ENCODE data around the gene ANKRD55. TPM values are rescaled to one million over a fixed set of nuclear protein-coding genes. Genes with fewer than 3 reads are reported as not detected.

ANKRD55 gene
- total RNA-seq, 1 donor from 2014 or later, result 1.4 TPM

DNA sequence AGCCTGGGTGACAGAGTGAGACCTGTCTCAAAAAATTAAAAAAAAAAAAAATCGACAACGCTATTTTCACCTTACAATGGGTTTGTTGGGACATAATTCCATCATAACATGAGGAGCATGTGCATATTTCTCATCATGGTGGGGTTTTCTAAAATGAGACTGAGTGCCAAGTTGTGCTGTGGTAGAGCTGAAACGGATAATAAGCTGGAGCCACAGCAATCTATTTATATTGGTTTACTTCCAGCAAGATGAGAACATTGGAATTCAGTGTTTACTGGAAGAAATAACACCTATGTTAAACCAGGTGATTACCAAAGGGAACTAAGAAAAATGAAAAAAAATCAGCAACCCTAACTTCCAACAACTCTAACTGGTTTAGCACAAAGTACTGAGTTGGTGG is 136.1 kb downstream of the ANKRD55 start:
- H3K4me1 Mint-ChIP-seq (ENCODE audit: low read depth), result peaks cover 49% of the 10 kb centered on the region
- intact Hi-C loops (cut with micrococcal nuclease), result no loop called here
- H3K27me3 Mint-ChIP-seq (ENCODE audit: low read depth), result no peaks in the 10 kb centered on the region
- H3K27ac Mint-ChIP-seq, result no peak overlapping the region
- no peaks in the 10 kb centered on the region for H3K9me3 Mint-ChIP-seq
- DNase-seq (ENCODE audit: low spot score), result no peak
- peaks cover 20% of the 10 kb centered on the region for H3K36me3 Mint-ChIP-seq (ENCODE audit: low read depth)
- no peak overlapping the region for H3K4me3 Mint-ChIP-seq (ENCODE audit: low read depth)

DNA sequence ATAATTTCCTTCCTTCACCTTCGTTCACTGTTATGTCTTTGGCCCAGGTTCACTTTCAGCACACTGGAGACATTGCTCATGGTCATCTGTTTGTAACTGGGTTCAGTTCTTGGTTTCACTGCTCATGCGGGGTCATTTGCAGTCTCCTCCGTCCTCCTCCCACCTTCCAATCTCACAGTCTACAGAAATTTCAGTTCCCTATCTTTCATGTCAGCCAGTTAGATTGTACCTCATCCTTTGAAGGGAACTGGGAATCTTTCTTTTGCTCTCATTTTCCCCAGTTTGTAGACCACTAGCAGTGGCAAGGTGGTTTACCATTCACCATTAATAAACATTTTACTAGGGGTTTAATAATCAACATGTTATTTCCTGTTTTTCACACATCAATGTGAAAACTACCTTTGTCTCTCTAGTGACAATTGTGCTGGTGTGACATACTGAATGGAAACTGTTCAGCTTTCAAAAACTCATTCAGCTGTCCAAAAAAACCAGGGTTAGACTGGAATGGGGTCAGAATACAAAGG is 137.5 kb downstream of the ANKRD55 start:
- Mint-ChIP-seq H3K4me3 (ENCODE audit: low read depth) (no peak overlapping the region), H3K36me3 (ENCODE audit: low read depth) (peaks cover 11% of the 10 kb centered on the region), H3K4me1 (ENCODE audit: low read depth) (peaks cover 53% of the 10 kb centered on the region), H3K27ac (no peak overlapping the region), H3K27me3 (ENCODE audit: low read depth) (no peaks in the 10 kb centered on the region), H3K9me3 (no peaks in the 10 kb centered on the region)
- intact Hi-C loops (cut with micrococcal nuclease), result loop anchor here (2.0 kb wide), 2 partner anchors 57 to 101 kb away; partner anchors contain the start of gene IL6ST
- DNase-seq (ENCODE audit: low spot score), result no peak

- H3K4me3 Mint-ChIP-seq (ENCODE audit: low read depth), result no peak overlapping the region
- H3K9me3 Mint-ChIP-seq, result no peaks in the 10 kb centered on the region
- peaks cover 10% of the 10 kb centered on the region for H3K36me3 Mint-ChIP-seq (ENCODE audit: low read depth)
- H3K27ac Mint-ChIP-seq, result no peak overlapping the region
- DNase-seq (ENCODE audit: low spot score), result no peak
- intact Hi-C loops (cut with micrococcal nuclease), result loop anchor here (1.0 to 5.0 kb wide), 4 partner anchors 14 to 100 kb away; partner anchors contain the start of gene IL6ST
- peaks cover 53% of the 10 kb centered on the region for H3K4me1 Mint-ChIP-seq (ENCODE audit: low read depth)
- H3K27me3 Mint-ChIP-seq (ENCODE audit: low read depth), result no peaks in the 10 kb centered on the region
Observed at GRCh38 chr5:56094579-56095361, 138.4 kb downstream of the ANKRD55 start.

DNA sequence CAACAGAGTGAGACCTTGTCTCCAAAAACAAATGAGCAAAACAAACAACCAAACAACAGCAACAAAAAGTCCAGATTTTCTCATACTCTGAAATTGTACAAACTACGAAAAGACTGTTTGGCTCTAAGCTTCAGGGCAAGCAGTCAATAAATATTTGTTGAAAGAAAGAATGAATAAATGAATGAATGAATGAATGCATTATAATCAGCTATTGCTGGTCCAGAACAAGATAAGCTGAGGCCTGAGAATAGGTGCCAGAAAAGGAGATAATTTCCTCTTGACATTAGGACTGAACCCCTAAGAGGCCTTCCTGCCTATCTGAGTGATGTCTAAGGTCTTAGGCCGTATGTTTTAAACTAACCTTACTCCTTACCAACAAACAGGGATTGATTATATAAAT is 139.2 kb downstream of the ANKRD55 start:
- no peak for DNase-seq (ENCODE audit: low spot score)
- intact Hi-C loops (cut with micrococcal nuclease), result loop anchor here (1.0 to 5.0 kb wide), 4 partner anchors 14 to 99 kb away; partner anchors contain the start of gene IL6ST
- Mint-ChIP-seq H3K27ac (no peak overlapping the region), H3K36me3 (ENCODE audit: low read depth) (peaks cover 7% of the 10 kb centered on the region), H3K4me1 (ENCODE audit: low read depth) (peaks cover 55% of the 10 kb centered on the region), H3K4me3 (ENCODE audit: low read depth) (no peak overlapping the region), H3K27me3 (ENCODE audit: low read depth) (no peaks in the 10 kb centered on the region), H3K9me3 (no peaks in the 10 kb centered on the region)

GRCh38 chr5:56092115-56092514 is 141.0 kb downstream of the ANKRD55 start:
- intact Hi-C loops (cut with micrococcal nuclease), result loop anchor here (5.0 kb wide), 1 partner anchor 35 kb away; no protein-coding TSS in a partner anchor
- Mint-ChIP-seq H3K4me1 (ENCODE audit: low read depth) (peaks cover 56% of the 10 kb centered on the region), H3K4me3 (ENCODE audit: low read depth) (no peak overlapping the region), H3K36me3 (ENCODE audit: low read depth) (no peaks in the 10 kb centered on the region), H3K9me3 (no peaks in the 10 kb centered on the region), H3K27me3 (ENCODE audit: low read depth) (no peaks in the 10 kb centered on the region), H3K27ac (no peak overlapping the region)
- no peak for DNase-seq (ENCODE audit: low spot score)

DNA sequence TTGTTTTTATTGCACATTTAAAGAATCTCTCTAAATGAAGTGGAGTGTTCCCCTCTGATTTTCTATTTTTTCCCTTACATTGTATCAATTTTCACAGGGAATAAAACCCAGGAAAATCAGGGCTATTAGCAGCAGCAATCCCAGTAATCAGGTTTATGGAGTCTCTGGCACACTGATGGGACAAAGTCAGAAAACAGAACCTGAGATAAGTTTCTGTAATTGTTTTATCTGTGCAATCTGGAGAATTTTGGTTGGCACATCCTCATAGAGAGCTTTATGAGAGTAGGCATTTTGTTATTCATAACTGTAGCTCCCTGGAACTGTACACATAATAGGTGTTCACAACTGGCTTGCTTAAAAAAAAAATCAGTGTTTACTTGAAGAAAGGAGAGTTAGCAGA is 141.5 kb downstream of the ANKRD55 start:
- Mint-ChIP-seq H3K4me3 (ENCODE audit: low read depth) (no peak overlapping the region), H3K36me3 (ENCODE audit: low read depth) (no peaks in the 10 kb centered on the region), H3K4me1 (ENCODE audit: low read depth) (peaks cover 56% of the 10 kb centered on the region), H3K27ac (no peak overlapping the region), H3K27me3 (ENCODE audit: low read depth) (no peaks in the 10 kb centered on the region), H3K9me3 (no peaks in the 10 kb centered on the region)
- intact Hi-C loops (cut with micrococcal nuclease), result loop anchor here (5.0 kb wide), 1 partner anchor 34 kb away; no protein-coding TSS in a partner anchor
- no peak for DNase-seq (ENCODE audit: low spot score)

DNA sequence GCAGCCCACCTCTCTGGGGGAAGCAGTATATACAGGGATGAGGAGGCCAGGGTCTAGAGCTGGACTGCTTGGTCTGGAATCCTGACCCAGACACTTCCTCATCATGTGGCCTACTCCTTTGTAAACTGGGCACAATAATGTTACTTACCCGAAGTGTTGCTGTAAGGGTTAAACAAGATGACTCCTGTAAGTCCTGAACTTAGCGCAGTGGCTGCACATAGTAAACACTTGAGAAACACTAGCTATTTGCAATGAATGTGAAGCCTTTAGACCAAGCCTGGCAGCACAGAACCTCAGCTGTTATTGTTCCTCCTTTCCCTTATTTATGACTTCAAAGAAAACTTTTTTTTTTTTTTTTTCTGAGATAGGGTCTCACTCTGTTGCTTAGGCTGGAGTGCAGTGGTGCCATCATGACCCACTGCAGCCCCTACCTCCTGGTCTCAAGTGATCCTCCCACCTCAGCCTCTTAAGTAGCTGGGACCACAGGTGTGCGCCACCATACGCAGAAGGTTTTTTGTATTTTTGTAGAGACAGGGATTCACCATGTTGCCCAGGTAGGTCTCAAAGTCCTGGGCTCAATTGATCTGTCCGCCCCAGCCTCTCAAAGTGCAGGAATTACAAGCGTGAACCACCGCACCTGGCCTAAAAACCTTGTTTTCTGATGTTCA is 142.2 kb downstream of the ANKRD55 start:
- Mint-ChIP-seq H3K4me3 (ENCODE audit: low read depth) (no peak overlapping the region), H3K4me1 (ENCODE audit: low read depth) (peaks cover 56% of the 10 kb centered on the region)

DNA sequence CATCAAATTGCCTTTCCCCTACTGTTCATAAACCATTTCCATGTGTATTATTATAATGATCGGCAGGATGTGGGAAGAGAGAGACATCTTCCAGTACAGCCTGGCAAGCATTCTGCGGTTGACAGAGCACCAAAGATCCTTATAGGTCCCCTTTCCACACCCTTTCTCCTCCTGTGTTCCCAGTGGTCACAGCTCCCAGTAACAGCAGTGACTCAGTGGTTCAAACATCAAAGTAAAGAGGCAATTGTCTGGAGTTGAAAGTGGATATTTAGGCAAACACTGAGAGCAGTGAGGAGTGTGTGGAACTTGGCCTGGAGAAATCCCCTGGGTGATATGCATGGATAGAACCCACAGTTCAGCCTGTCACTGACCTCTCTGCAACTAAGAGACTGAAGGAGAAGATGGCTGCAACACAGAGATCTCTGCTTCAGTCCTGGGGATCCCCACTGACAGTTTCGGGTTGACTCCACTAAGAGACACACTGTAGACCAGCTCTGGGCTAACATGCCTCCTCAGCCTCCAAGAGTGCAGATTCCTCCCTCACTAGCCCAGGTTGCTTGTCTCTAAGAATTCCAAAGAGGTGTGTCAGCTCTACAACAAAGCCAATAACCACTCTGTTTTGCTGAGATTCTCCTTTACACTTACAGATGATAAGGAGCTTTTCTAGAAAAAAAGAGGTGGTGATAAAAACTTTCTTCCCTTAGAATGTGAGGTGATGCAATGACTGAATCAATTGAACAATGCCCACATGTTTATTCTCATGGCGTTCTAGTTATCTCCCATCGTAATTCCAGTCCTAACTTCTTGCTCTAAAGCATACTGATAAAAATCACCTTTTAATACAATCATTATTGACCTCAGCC is 143.9 kb downstream of the ANKRD55 start:
- Mint-ChIP-seq H3K4me3 (ENCODE audit: low read depth) (no peak overlapping the region), H3K9me3 (no peaks in the 10 kb centered on the region), H3K27me3 (ENCODE audit: low read depth) (no peaks in the 10 kb centered on the region), H3K4me1 (ENCODE audit: low read depth) (peaks cover 46% of the 10 kb centered on the region), H3K27ac (peak overlapping the region; percentile 47), H3K36me3 (ENCODE audit: low read depth) (no peaks in the 10 kb centered on the region)
- no peak for DNase-seq (ENCODE audit: low spot score)
- intact Hi-C loops (cut with micrococcal nuclease), result no loop called here

More for the DNA sequence above, 142.2 kb downstream of the ANKRD55 start:
- DNase-seq (ENCODE audit: low spot score), result no peak
- Mint-ChIP-seq H3K27me3 (ENCODE audit: low read depth) (no peaks in the 10 kb centered on the region), H3K9me3 (no peaks in the 10 kb centered on the region), H3K27ac (no peak overlapping the region), H3K36me3 (ENCODE audit: low read depth) (no peaks in the 10 kb centered on the region)
- intact Hi-C loops (cut with micrococcal nuclease), result loop anchor here (5.0 kb wide), 1 partner anchor 34 kb away; no protein-coding TSS in a partner anchor

DNA sequence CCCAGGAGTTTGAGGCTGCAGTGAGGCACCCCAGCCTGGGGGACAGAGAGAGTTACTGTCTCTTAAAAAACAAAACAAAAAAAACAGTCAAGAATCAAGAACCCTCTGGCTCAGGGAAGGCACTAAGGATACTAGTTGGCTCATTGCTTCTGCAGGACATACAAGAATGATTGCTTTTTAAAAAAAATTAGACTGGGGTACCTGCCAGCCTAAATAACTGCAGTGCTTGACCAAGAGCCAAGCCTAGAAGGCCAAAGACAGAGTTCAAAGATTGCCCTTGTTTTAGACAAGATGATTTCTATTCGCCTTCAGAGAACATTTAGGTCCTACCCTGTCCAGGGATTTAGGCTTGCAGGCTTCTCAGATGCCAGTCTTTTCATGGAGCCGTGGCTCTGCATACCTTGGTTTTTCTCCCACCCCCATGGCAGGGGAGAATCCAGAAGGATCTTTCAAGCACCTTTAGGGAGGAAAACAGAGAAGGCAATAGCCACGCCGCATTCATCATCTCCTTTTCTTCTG is 144.6 kb downstream of the ANKRD55 start:
- H3K27me3 Mint-ChIP-seq (ENCODE audit: low read depth), result no peaks in the 10 kb centered on the region
- no peaks in the 10 kb centered on the region for H3K9me3 Mint-ChIP-seq
- intact Hi-C loops (cut with micrococcal nuclease), result no loop called here
- peaks cover 43% of the 10 kb centered on the region for H3K4me1 Mint-ChIP-seq (ENCODE audit: low read depth)
- H3K4me3 Mint-ChIP-seq (ENCODE audit: low read depth), result no peak overlapping the region
- no peak overlapping the region for H3K27ac Mint-ChIP-seq
- no peak for DNase-seq (ENCODE audit: low spot score)
- no peaks in the 10 kb centered on the region for H3K36me3 Mint-ChIP-seq (ENCODE audit: low read depth)

GRCh38 chr5:56085193-56085592 is 147.9 kb downstream of the ANKRD55 start:
- H3K27me3 Mint-ChIP-seq (ENCODE audit: low read depth), result no peaks in the 10 kb centered on the region
- no peaks in the 10 kb centered on the region for H3K36me3 Mint-ChIP-seq (ENCODE audit: low read depth)
- peaks cover 44% of the 10 kb centered on the region for H3K4me1 Mint-ChIP-seq (ENCODE audit: low read depth)
- H3K4me3 Mint-ChIP-seq (ENCODE audit: low read depth), result no peak overlapping the region
- no peaks in the 10 kb centered on the region for H3K9me3 Mint-ChIP-seq
- no peak for DNase-seq (ENCODE audit: low spot score)
- intact Hi-C loops (cut with micrococcal nuclease), result no loop called here
- H3K27ac Mint-ChIP-seq, result no peak overlapping the region

DNA sequence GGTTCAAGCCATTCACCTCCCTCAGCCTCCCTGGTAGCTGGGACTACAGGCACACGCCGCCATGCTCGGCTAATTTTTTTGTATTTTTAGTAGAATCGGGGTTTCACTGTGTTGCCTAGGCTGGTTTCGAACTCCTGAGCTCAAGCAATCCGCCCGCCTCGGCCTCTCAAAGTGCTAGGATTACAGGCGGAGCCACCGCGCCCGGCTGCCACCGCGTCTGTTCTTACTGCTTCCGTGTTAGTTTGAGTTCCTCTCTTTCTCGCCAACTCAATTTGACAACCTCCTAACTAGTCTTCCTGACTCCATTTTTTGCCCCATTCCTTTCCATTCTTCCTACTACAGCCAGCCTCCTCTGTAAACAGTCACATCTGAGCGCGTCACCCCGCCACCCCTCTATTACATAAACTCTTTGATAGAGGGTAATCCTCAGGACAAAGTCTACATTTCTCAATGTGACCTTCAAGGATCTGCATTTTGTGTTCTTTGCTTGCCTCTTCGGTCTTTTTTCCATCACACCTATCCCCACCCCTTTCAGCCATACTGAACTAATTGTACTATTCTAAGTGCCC is 149.8 kb downstream of the ANKRD55 start:
- Mint-ChIP-seq H3K27me3 (ENCODE audit: low read depth) (peaks cover 3% of the 10 kb centered on the region), H3K9me3 (no peaks in the 10 kb centered on the region), H3K4me1 (ENCODE audit: low read depth) (peaks cover 33% of the 10 kb centered on the region), H3K36me3 (ENCODE audit: low read depth) (no peaks in the 10 kb centered on the region), H3K27ac (no peak overlapping the region), H3K4me3 (ENCODE audit: low read depth) (no peak overlapping the region)
- DNase-seq (ENCODE audit: low spot score), result no peak
- intact Hi-C loops (cut with micrococcal nuclease), result no loop called here
